ENCODE data around the gene GAA.

GAA gene

GRCh38 chr17:80133626-80133970, 32.2 kb downstream of the GAA start:
- Histone ChIP-seq H3K4me2 (ENCODE audit: low read length) (no peak overlapping the region), H3F3A (ENCODE audit: insufficient read depth, low read length) (no peaks in the 10 kb centered on the region), H3K4me1 (ENCODE audit: insufficient read depth, low read length, severe bottlenecking) (no peaks in the 10 kb centered on the region), H3K9me3 (ENCODE audit: low read length) (no peaks in the 10 kb centered on the region), H4K20me1 (ENCODE audit: insufficient read depth, low read length) (no peaks in the 10 kb centered on the region), H2AFZ (ENCODE audit: low read length) (no peak overlapping the region), H3K9ac (ENCODE audit: low read length) (no peak overlapping the region), H3K36me3 (ENCODE audit: insufficient read depth, low read length) (peaks cover 61% of the 10 kb centered on the region), H3K27ac (ENCODE audit: low read depth, low read length, poor library complexity, severe bottlenecking) (no peak overlapping the region), H3K27me3 (ENCODE audit: insufficient read depth, low read length) (no peaks in the 10 kb centered on the region), H3K9me2 (ENCODE audit: low read depth, low read length) (no peaks in the 10 kb centered on the region), H3K4me3 (ENCODE audit: low read depth, low read length, poor library complexity, severe bottlenecking) (no peak overlapping the region), H3K79me2 (ENCODE audit: insufficient read depth, low read length) (no peaks in the 10 kb centered on the region)
- TF ChIP-seq EZH2 (IDR thresholded peaks at IDR 0.05; ENCODE audit: borderline replicate concordance, low read length) (no peak), CTCF (IDR thresholded peaks at IDR 0.05; ENCODE audit: low read length) (no peak)

DNA sequence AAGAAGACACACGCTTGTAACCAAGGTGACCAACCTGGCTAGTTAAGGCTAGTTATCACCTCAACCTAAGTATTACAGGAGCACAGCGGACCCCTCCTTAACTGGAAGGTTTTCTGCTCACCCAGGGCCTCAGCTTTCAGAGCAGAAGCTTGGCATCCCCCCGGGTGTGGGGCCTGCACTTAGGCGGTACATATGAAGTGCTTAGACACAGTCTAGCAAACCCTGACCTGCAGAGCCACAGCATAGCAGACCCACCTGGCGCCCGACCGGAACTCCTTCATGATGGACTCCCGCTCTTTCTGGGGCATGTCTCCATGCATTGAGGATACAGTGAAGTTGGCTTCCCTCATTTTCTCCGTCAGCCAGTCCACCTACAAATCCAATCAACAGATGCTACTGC, 35.8 kb downstream of the GAA start:
- Histone ChIP-seq H3K9me3 (ENCODE audit: low read length) (no peaks in the 10 kb centered on the region), H3K9ac (ENCODE audit: low read length) (no peak overlapping the region), H3F3A (ENCODE audit: insufficient read depth, low read length) (no peaks in the 10 kb centered on the region), H3K79me2 (ENCODE audit: insufficient read depth, low read length) (no peaks in the 10 kb centered on the region), H3K27ac (ENCODE audit: low read depth, low read length, poor library complexity, severe bottlenecking) (no peak overlapping the region), H4K20me1 (ENCODE audit: insufficient read depth, low read length) (no peaks in the 10 kb centered on the region), H3K27me3 (ENCODE audit: insufficient read depth, low read length) (no peaks in the 10 kb centered on the region), H2AFZ (ENCODE audit: low read length) (no peak overlapping the region), H3K4me2 (ENCODE audit: low read length) (no peak overlapping the region), H3K9me2 (ENCODE audit: low read depth, low read length) (no peaks in the 10 kb centered on the region), H3K36me3 (ENCODE audit: insufficient read depth, low read length) (peaks cover 96% of the 10 kb centered on the region), H3K4me3 (ENCODE audit: low read depth, low read length, poor library complexity, severe bottlenecking) (no peak overlapping the region), H3K4me1 (ENCODE audit: insufficient read depth, low read length, severe bottlenecking) (no peaks in the 10 kb centered on the region)
- no peak for TF ChIP-seq CTCF (IDR thresholded peaks at IDR 0.05; ENCODE audit: low read length)
- TF ChIP-seq EZH2 (IDR thresholded peaks at IDR 0.05; ENCODE audit: borderline replicate concordance, low read length), result no peak

GRCh38 chr17:80138856-80139426, 37.6 kb downstream of the GAA start:
- H4K20me1 ChIP-seq (ENCODE audit: insufficient read depth, low read length), result no peaks in the 10 kb centered on the region
- no peaks in the 10 kb centered on the region for H3K79me2 ChIP-seq (ENCODE audit: insufficient read depth, low read length)

More at GRCh38 chr17:80138856-80139426, 37.6 kb downstream of the GAA start:
- no peak overlapping the region for H3K4me3 ChIP-seq (ENCODE audit: low read depth, low read length, poor library complexity, severe bottlenecking)
- H3K27ac ChIP-seq (ENCODE audit: low read depth, low read length, poor library complexity, severe bottlenecking), result no peak overlapping the region
- no peaks in the 10 kb centered on the region for H3K9me3 ChIP-seq (ENCODE audit: low read length)
- H3K9me2 ChIP-seq (ENCODE audit: low read depth, low read length), result no peaks in the 10 kb centered on the region
- H2AFZ ChIP-seq (ENCODE audit: low read length), result no peak overlapping the region
- H3K27me3 ChIP-seq (ENCODE audit: insufficient read depth, low read length), result no peaks in the 10 kb centered on the region
- no peak overlapping the region for H3K4me2 ChIP-seq (ENCODE audit: low read length)
- H3K4me1 ChIP-seq (ENCODE audit: insufficient read depth, low read length, severe bottlenecking), result peaks cover under 1% of the 10 kb centered on the region
- H3K9ac ChIP-seq (ENCODE audit: low read length), result no peak overlapping the region
- peaks cover 99% of the 10 kb centered on the region for H3K36me3 ChIP-seq (ENCODE audit: insufficient read depth, low read length)
- no peak for TF ChIP-seq EZH2 (IDR thresholded peaks at IDR 0.05; ENCODE audit: borderline replicate concordance, low read length)
- no peak for TF ChIP-seq CTCF (IDR thresholded peaks at IDR 0.05; ENCODE audit: low read length)
- H3F3A ChIP-seq (ENCODE audit: insufficient read depth, low read length), result no peaks in the 10 kb centered on the region

All from OCI-LY1 (cell line).